Activated T-helper 17 cell treated with anti-CD3 and anti-CD28 coated beads, Interleukin-2, amount 50 U/mL, for 72 hours (primary cell): ENCODE results near the gene RALGDS. TPM values are rescaled to one million over a fixed set of nuclear protein-coding genes. Genes with fewer than 3 reads are reported as not detected.
A peak's percentile ranks its signal among the peaks of the same experiment; 100 is the strongest.

Source experiments
- ATAC-seq: fragments of 150-1000 bp; cut with Tn5 transposase; replicated peaks from 2 replicates; pipeline ENCODE4 v1.10.0; 2021; ENCODE audit warnings: mild to moderate bottlenecking, moderate library complexity
- H3K27ac Mint-ChIP-seq: one replicate; pipeline ENCODE4 v1.8.0; 2022; ENCODE audit warnings: mixed read lengths
- H3K27me3 Mint-ChIP-seq: one replicate; pipeline ENCODE4 v1.8.0; 2022; ENCODE audit warnings: mixed read lengths
- H3K36me3 Mint-ChIP-seq: one replicate; pipeline ENCODE4 v1.8.0; 2022; ENCODE audit warnings: low read depth, mild to moderate bottlenecking, mixed read lengths
- H3K4me1 Mint-ChIP-seq: one replicate; pipeline ENCODE4 v1.8.0; 2022; ENCODE audit warnings: mixed read lengths
- H3K4me3 Mint-ChIP-seq: one replicate; pipeline ENCODE4 v1.8.0; 2022; ENCODE audit warnings: mild to moderate bottlenecking, mixed read lengths
- H3K9me3 Mint-ChIP-seq: one replicate; pipeline ENCODE4 v1.8.0; 2022; ENCODE audit warnings: mixed read lengths
- total RNA-seq, 2 donors: library from RNA; stranded (reverse); gene quantifications; one replicate each; pipeline ENCODE4 v1.2.3, GENCODE V29; 2022

RALGDS gene
- total RNA-seq, 2 donors from 2014 or later: 101 to 156 TPM

DNA sequence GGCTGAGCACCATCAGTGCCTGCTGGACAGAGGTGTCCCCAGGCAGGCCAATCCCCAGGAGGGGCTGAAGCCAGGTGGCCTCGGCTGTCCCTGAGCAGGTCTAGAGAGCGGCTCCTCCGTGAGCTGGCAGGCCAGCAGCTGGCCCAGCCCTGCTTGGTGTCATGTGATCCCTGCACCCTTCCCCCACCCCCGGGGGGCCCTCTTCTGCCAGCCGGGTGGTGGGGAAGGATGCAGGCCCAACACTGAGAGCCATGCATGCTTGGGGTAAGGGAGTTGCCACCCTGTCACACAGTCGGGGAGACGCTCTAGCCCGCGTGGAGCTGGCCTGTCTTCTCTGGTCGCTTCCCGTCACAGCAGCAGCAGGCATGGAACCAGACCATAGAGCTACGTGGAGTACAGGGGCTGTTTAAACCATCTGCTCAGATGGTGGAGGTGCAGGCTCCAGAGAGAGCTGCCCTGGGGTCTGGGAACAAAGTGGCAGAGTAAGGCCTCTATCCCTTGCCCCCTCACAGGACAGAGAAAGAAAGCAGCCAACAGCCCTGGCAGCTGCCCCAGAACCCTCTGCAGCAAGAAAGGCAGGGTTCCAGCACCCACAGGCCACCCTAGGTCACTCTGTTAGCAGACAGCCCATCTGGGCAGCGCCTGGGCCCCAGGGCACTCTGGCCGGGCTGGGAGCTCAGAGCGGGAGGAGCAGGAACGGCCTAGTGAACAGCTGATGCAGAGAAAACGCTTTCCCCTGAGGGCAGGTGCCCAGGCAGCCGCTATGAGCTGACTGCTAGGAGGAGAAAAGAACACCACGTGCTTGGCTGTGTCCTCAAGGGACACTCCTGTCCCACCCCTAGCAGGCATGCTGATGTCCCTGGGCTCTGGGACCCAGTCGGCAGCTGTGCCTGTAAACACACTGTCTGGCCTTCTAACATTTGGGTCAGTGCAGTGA is 6.8 kb downstream of the RALGDS start:
- H3K36me3 Mint-ChIP-seq: peaks cover 72% of the 10 kb centered on the region
- no peaks in the 10 kb centered on the region for H3K9me3 Mint-ChIP-seq
- no peaks in the 10 kb centered on the region for H3K27me3 Mint-ChIP-seq
- H3K27ac Mint-ChIP-seq: peak overlapping the region; percentile 78
- peaks cover 29% of the 10 kb centered on the region for H3K4me1 Mint-ChIP-seq
- ATAC-seq: no peak
- peak overlapping the region; percentile 85 for H3K4me3 Mint-ChIP-seq

DNA sequence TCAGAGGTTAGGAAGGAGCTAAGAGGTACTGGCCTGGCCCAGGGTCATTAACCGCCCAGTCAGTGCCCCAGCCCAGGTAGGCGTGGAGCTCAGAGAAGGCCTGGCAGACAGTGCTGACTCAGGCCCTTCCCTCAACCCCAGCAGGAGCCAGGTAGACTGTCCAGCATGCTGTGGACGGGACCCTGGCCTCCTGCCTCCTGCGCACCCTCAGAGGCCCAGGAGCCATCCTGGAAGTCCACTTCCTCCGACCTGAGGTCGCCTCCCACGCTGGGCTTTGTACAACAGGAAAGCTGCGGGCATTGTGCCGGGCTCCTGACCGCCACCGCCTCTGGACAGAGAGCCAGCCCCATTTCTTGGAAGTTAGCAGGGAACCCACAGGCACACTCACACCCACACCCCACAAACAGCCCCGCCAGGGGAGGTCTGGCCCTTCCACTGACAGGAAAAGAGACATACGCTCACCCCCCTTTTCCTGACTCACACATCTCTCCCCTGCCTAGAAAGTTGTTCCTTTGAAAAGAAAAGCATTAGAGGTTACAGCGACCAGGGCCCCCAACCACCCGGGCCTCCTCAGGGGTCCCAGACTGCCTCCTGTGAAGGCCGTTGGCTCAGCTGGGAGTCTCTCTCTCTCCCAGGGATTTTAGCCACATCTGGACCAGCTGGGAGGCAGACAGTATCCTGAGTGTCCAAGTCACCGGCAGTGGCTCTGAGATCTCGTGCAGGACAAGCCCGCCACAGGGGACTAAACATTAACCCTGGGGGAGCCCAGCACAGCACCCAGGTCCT is 7.7 kb downstream of the RALGDS start:
- ATAC-seq: peak; percentile 20
- H3K4me3 Mint-ChIP-seq: peak overlapping the region; percentile 85

DNA sequence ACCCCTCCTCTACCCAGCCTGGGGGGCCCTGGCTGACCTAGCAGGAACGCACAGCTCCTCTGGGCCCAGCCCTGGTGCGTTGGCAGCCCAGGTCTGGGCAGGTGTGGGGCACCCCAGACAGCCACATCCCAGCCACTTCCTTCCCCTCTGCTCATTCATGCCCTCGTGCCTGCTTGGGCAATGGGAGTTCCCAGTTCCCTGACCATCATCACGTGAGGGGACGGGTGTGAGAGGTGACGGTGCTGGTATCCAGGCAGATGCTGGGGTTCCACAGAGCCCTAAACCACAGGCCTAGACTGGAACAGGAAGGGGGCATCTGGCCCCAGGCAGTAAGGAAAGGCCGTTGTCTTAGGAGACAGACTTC is 8.4 kb downstream of the RALGDS start:
- H3K27ac Mint-ChIP-seq: no peak overlapping the region
- no peaks in the 10 kb centered on the region for H3K27me3 Mint-ChIP-seq
- H3K36me3 Mint-ChIP-seq: peaks cover 76% of the 10 kb centered on the region
- peak; percentile 5 for ATAC-seq
- H3K9me3 Mint-ChIP-seq: no peaks in the 10 kb centered on the region
- H3K4me3 Mint-ChIP-seq: peak overlapping the region; percentile 85
- H3K4me1 Mint-ChIP-seq: peaks cover 20% of the 10 kb centered on the region

More for the DNA sequence above, 7.7 kb downstream of the RALGDS start:
- Mint-ChIP-seq H3K27me3 (no peaks in the 10 kb centered on the region), H3K36me3 (peaks cover 73% of the 10 kb centered on the region), H3K4me1 (peaks cover 24% of the 10 kb centered on the region), H3K9me3 (no peaks in the 10 kb centered on the region), H3K27ac (peak overlapping the region; percentile 78)

DNA sequence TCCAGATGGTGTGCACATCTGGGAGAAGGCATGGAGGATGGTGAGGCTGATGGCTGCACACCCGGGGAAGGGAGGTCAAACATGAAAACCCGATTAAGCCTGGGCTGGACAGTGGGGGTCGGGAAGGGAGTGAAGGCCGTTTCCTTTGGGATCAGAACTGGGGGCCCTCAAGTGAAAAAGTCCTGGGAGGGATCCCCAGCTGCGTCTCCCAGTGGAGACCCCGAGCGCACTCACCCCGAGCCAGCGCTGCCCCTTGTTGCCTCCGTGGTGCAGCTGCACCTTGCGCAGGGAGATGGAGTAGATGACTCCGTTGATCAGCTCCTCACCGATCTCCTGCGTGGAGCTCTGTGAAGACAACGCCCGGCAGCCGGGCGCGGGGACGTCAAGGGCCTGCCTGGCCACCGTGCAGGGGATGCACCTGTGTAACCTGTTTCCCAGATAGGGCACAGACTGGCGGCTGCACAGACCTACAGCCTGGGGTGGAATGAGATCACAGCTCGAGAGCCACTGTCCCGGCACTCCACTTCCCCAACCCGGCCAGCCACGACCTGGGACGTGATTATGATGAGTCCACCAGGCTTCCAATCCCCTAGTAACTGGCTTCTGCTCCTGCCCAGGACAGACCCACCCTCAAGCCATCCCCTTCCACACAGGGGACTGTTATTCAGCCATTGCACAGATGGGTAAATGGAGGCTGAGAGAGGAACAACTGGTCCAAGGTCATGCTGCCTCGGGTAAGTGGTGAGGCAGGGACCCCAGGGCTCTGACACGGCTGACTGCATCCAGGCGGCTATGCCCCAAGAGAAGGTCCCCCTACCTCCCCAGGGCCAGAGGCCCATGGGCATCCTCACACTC is 9.0 kb downstream of the RALGDS start:
- no peak for ATAC-seq
- Mint-ChIP-seq H3K4me3 (peak overlapping the region; percentile 85), H3K4me1 (peaks cover 15% of the 10 kb centered on the region), H3K9me3 (no peaks in the 10 kb centered on the region), H3K27me3 (no peaks in the 10 kb centered on the region), H3K36me3 (peaks cover 75% of the 10 kb centered on the region), H3K27ac (no peak overlapping the region)

DNA sequence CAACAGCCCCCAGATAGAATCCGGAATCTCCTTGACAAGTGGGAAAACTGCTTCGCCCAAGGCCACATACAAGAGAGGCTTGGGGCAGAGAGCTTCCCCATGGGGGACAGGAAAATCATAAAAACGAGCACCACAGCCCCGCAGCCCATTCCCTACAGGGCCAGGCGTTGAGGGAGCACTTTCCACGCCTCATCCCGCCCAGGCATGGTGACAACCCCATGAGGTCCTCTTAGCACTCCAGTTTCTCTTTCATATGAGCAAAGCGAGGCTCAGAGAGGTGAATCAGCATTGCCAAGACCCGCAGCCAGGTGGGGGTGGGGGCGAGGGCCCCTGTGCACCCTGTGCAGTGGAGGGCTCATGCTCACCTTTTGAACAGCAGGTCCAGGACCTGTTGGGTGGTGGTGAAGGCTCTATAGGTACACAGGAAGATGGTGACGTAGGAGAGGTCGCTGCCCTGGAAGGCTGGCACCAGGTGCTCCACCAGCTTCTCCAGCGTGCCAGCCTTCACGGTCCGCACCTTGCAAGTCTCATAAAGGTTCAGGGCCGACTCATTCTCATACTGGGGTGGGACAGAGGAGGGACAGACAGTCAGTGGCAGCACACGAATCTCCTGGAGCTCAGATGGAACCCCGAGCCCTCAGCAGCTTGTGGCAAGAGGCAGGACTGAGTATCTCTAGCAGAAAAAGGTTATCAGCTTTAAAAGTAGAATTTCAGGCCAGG is 10.9 kb downstream of the RALGDS start:
- no peaks in the 10 kb centered on the region for H3K27me3 Mint-ChIP-seq
- no peak for ATAC-seq
- H3K27ac Mint-ChIP-seq: peak overlapping the region; percentile 17
- no peaks in the 10 kb centered on the region for H3K9me3 Mint-ChIP-seq
- H3K4me3 Mint-ChIP-seq: no peak overlapping the region
- H3K36me3 Mint-ChIP-seq: peaks cover 84% of the 10 kb centered on the region
- H3K4me1 Mint-ChIP-seq: peaks cover 4% of the 10 kb centered on the region

DNA sequence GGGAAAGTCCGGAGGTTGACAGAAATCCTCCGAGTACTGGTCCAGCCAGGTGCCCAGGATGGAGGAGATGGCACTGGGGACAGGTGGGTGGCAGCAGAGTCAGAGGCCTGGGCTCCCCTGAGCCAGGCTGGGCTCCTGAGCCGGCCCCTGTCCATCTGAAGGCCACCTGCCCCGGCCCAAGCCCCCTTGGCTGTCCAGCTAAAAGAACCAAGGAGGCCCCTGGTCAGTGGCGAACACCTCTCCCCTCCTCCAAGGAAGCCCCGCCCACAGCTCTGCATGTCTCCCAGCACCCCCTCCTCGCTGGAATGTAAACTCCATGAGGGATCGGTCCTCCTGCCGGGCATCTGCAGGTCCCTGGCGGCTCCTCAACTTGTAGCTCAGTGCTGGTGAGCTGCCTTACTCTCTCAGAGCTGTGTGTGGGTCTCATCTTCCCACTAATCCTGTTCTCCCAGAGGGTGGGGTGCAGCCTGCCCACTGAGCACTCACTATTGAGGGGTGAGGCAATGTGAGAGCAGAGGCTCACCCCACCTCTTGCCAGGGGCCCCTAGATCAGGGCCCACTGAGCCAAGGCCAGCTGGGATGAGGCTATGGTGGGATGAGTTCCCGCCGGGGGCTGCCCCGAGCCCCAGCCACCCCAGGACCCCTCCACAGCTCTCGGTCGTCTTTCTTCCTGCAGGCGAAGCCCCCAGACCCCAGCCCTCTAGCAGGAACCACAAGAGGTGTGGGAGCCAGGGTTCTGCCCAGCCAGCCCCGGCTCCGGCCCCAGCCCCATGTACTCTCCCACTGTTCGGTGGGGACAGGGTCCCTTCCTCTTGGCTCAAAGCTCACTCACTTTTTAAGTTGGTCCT is 12.0 kb downstream of the RALGDS start:
- H3K27ac Mint-ChIP-seq: peak overlapping the region; percentile 17
- H3K36me3 Mint-ChIP-seq: peaks cover 94% of the 10 kb centered on the region
- H3K4me3 Mint-ChIP-seq: no peak overlapping the region
- ATAC-seq: no peak
- H3K27me3 Mint-ChIP-seq: no peaks in the 10 kb centered on the region
- H3K9me3 Mint-ChIP-seq: no peaks in the 10 kb centered on the region
- peaks cover 4% of the 10 kb centered on the region for H3K4me1 Mint-ChIP-seq

DNA sequence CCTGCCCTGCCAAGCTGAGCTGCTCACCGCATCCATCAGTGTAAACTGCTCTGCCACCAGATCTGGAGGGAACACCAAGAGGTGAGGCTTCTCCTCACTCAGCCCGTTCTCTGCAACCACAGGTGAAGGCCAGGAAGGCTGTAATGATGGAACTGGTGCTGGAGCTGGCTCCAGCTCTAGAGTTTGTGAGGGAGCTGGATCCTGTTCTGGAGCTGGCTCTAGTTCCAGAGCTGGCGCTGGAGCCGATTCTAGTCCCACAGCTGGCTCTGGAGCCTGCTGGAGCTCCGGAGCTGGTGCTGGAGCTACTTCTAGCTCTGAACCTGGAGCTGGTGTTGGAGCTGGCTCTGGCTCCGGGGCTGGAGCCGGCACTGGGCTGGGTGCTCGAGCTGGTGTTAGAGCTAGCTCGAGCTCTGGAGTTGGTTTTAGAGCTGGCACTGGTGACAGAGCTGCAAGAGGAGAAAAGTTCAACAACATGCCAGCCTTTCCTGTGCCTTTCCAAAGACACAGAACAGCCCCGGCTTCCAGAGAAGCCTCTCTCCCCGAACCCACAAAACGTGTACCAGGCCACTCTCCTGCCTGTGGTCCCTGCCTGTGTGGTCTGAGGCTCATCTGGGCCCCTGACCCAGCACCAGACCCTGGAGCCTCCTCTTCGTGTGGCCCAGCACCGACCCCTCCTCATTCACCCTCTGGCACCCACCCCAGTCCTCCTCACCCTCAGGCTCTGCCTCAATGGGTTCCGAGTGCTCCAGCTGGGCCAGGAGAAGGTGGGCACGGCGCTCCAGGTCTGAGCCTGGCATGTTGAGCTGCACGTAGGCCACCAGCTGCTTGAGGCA is 12.9 kb downstream of the RALGDS start:
- H3K9me3 Mint-ChIP-seq: no peaks in the 10 kb centered on the region
- H3K4me3 Mint-ChIP-seq: no peak overlapping the region
- H3K4me1 Mint-ChIP-seq: no peaks in the 10 kb centered on the region
- H3K36me3 Mint-ChIP-seq: peaks cover 92% of the 10 kb centered on the region
- H3K27ac Mint-ChIP-seq: no peak overlapping the region
- no peaks in the 10 kb centered on the region for H3K27me3 Mint-ChIP-seq
- ATAC-seq: no peak

DNA sequence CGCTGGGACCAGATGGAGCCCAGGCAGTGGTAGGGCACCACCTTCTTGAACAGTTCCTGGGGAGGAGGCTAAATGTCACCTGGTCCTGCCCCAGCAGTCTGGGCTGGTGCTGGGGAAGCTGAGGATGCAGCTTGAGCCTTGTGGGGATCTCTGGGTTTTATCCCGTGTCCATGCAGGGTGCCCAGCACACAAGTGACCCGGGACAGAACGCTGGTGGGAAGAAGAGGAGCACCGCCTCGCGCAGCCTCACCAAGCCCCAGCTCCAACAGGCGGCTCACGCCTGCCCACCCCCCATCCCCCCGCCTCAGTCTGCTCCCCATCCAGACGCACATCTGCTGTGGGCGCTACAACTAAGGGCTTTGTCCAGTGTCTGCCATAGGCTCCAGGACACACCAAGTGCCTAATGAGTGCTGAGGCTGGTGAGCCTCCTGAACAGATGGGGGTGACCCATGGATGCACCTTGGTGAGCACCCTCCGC is 13.8 kb downstream of the RALGDS start:
- Mint-ChIP-seq H3K4me3 (no peak overlapping the region), H3K4me1 (no peaks in the 10 kb centered on the region), H3K27ac (no peak overlapping the region), H3K9me3 (no peaks in the 10 kb centered on the region), H3K36me3 (peaks cover 93% of the 10 kb centered on the region), H3K27me3 (no peaks in the 10 kb centered on the region)
- no peak for ATAC-seq

DNA sequence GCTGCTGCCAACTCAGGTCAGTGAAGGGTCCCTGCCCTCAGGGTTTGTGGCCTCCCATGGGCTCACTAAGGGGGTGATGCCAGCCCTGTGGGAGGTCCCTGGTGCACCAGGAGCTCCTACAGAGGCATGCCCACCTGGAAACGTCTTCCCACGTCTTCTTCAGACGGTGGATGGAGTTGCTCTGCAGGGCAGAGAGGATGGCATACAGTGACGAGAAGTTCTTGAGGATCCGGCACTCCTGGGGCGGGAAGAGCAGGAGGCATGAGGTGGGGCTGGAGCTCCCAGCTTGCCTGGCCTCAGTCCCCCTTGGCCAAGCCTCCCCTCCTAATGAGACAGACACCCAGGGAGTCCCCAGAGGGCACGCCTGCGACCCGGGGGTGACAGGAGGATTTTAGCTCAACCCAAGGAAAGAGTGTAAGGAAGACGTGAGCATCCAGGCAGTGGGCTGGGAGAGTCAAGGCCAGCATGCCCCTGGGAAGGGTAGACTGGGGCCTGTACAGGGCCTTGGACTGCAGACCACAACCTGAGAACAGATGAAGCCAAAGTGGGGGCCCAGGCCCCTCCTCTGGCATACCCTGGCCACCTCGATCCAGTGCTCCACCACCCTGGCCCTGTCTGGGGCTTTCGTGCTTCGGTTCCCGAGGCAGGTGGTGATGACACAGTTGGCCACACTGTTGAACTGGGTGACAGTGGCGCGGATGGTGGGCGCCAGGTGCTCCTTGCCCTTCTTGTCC is 14.4 kb downstream of the RALGDS start:
- no peak for ATAC-seq
- H3K36me3 Mint-ChIP-seq: peaks cover 93% of the 10 kb centered on the region
- H3K4me3 Mint-ChIP-seq: no peak overlapping the region
- H3K27ac Mint-ChIP-seq: peak overlapping the region; percentile 54
- no peaks in the 10 kb centered on the region for H3K9me3 Mint-ChIP-seq
- H3K27me3 Mint-ChIP-seq: no peaks in the 10 kb centered on the region
- no peaks in the 10 kb centered on the region for H3K4me1 Mint-ChIP-seq

DNA sequence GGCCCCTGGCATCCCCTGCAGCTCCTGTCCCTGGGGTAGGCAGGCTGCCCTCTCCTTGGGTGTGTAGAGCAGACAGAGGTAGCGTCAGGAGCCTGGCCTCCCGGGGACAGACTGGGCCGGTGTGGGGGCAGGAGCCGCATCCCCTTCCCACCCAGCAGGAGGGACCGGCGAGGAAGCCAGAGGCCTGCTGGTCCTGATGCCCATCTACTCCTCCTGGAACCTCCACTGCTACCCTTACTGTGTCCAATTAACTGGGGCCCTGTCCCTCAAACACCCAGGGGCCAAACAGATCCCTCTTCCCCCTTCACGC is 15.6 kb downstream of the RALGDS start:
- no peaks in the 10 kb centered on the region for H3K27me3 Mint-ChIP-seq

DNA sequence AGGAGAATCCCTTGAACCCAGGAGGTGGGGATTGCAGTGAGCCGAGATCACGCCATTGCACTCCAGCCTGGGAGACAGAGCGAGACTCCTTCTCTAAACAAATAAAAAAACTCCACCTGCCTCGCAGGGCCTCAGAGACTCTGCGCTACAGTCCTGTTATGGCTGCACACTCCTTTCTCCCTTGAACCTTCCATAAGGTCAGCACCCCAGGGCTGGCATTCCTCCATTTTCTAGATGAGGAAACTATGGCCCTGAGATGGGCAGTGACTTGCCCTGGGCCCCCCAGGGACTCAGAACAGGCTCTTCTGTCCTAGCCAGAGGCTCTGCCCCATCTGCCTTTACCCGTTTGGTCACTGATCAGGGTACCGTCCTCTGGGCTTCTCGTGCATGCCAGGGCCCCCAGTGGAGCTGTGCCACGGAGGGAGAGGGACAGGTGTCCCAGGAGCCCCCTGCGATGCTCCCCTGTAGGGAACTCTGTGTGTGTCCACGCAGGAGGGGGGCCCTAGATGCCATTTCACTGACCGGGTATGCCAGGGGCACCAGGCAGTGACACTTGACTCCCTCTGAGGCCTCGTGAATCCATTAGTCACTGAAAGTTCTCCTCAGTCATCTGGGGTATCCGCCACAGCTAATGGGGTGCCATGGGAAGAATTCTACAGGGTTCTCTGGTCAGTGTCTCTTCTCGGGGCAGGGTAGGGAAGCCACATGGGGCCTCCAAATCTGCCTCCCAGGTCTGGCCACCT is 16.2 kb downstream of the RALGDS start:
- H3K9me3 Mint-ChIP-seq: no peaks in the 10 kb centered on the region
- no peak overlapping the region for H3K27ac Mint-ChIP-seq
- H3K4me1 Mint-ChIP-seq: no peaks in the 10 kb centered on the region
- no peak for ATAC-seq
- H3K36me3 Mint-ChIP-seq: peaks cover 93% of the 10 kb centered on the region
- H3K27me3 Mint-ChIP-seq: no peaks in the 10 kb centered on the region
- no peak overlapping the region for H3K4me3 Mint-ChIP-seq

More for the DNA sequence above, 15.6 kb downstream of the RALGDS start:
- Mint-ChIP-seq H3K36me3 (peaks cover 93% of the 10 kb centered on the region), H3K9me3 (no peaks in the 10 kb centered on the region), H3K27ac (no peak overlapping the region), H3K4me1 (no peaks in the 10 kb centered on the region), H3K4me3 (no peak overlapping the region)
- ATAC-seq: no peak
